Heart right ventricle (tissue), 16 donors: ENCODE results near the gene TBC1D28. TPM values are rescaled to one million over a fixed set of nuclear protein-coding genes. Genes with fewer than 3 reads are reported as not detected.
A peak's percentile ranks its signal among the peaks of the same experiment; 100 is the strongest.
"Not testable (repeated sequence)": the region's sequence is repeated elsewhere in the genome, so short reads cannot be mapped to it uniquely, and the experiment has no call there.

Experiments used
- ATAC-seq, 8 donors: fragments of 200-7000 bp; cut with Tn5 transposase; one replicate each; pipeline ENCODE4 v1.9.1; 2020; ENCODE audit warnings: mild to moderate bottlenecking in 8 of 8, moderate library complexity in 8 of 8, moderate number of reproducible peaks in 1 of 8
- DNase-seq, 2 donors: peaks; one replicate each; pipeline ENCODE4 v3.0.0-alpha.2; 2020
- H3K27ac ChIP-seq, 10 donors: fragments of 200-600 bp; sonication (generic) in 2 of 10; one replicate each; pipeline versions ENCODE4 v1.5.0 to v1.8.0; 2020 to 2022; ENCODE audit warnings: mild to moderate bottlenecking in 3 of 10
- H3K27me3 ChIP-seq, 7 donors: fragments of 200-600 bp; one replicate each; pipeline ENCODE4 v1.8.0; 2021 to 2022; ENCODE audit warnings: mild to moderate bottlenecking in 2 of 7
- H3K36me3 ChIP-seq, 9 donors: fragments of 200-600 bp; sonication (generic) in 1 of 9; one replicate each; pipeline versions ENCODE4 v1.5.0 to v1.8.0; 2020 to 2022; ENCODE audit warnings: mild to moderate bottlenecking in 2 of 9
- H3K4me1 ChIP-seq, 9 donors: fragments of 200-600 bp; sonication (generic) in 1 of 9; one replicate each; pipeline versions ENCODE4 v1.5.0 to v1.8.0; 2020 to 2022; ENCODE audit warnings: mild to moderate bottlenecking in 4 of 9
- H3K4me3 ChIP-seq, 10 donors: fragments of 200-600 bp; sonication (generic) in 2 of 10; one replicate each; pipeline versions ENCODE4 v1.5.0 to v1.8.0; 2020 to 2022; ENCODE audit warnings: mild to moderate bottlenecking in 7 of 10, moderate library complexity in 2 of 10
- H3K9me3 ChIP-seq, 11 donors: fragments of 200-600 bp in 10 of 11; sonication (generic) in 2 of 11; one replicate each; pipeline versions ENCODE4 v1.5.0 to v1.8.0; 2013 to 2022; ENCODE audit warnings: mild to moderate bottlenecking in 2 of 11, control low read depth in 1 of 11, moderate library complexity in 1 of 11
- WGBS, 2 donors: extraction: QIAGEN DNeasy Blood & Tissue Kit; methylation state at CpG; one replicate each; pipeline ENCODE4 v1.1.7; 2013; ENCODE audit warnings: inconsistent platforms in 1 of 2; 5-methylcytosine and 5-hydroxymethylcytosine counted together
- intact Hi-C, 10 donors: fragments of 100-400 bp; cut with DNase I; formaldehyde crosslinking; loops; one replicate each; pipeline versions ENCODE4 v1.11.1 to v1.14.2; 2022
- long read RNA-seq, 3 donors: library from polyadenylated mRNA; unstranded; transcript quantifications; one replicate each; pipeline ENCODE4 v2.0.0, GENCODE V29; 2020 to 2021
- polyA plus RNA-seq, 2 donors: library from polyadenylated mRNA; stranded (reverse); fragments of 200-250 nt; gene quantifications; one replicate each; pipeline ENCODE4 v1.2.3, GENCODE V29; 2013
- total RNA-seq, 10 donors: library from RNA; stranded (reverse); fragmentation: NEBNext Ultra II Directional in 3 of 10; extraction: Animal tissue kit (Norgen Biotek cat#: 25700) in 3 of 10; gene quantifications; one replicate each; pipeline versions ENCODE4 v1.2.1 to v1.2.4, GENCODE V29; 2021 to 2023
- donor health status: Arrhythmogenic right ventricular cardiomyopathy.
- donor health status: ischemic (EF 13 %, LVEDD 7.1; RV severe dilation, severe dysfunction).
- donor health status: healthy with polysubstance abuse.
- donor health status: DM: no; HTN: yes; CAD: no.
- donor health status: DM: no; HTN: no; CAD: no.
- donor health status: ischemic (EF 25% LVEDD 6.9; RV normal size, moderate dysfunction).
- donor health status: ischemic (EF 25% LVEDD 5.7; RV mildly dilated, moderate dysfunction).
- donor health status: healthy.
- donor health status: DM: yes; HTN: yes; CAD: no.
- donor health status: Ischemic cardiomyopathy.
- donor health status: ischemic (EF 35%, LVEDD 5.7; RV mildly dilated, moderate dysfunction).
- donor health status: nonischemic (EF 11% LVEDD 7.7; RV severe dilation, severe dysfunction).
- donor health status: DM: yes; HTN: yes; CAD: no.
- donor health status: PGD.
- donor health status: ischemic (EF 29% LVEDD 5.4; RV normal size, mild dysfunction).
- donor health status: nonischemic (EF 23%, LVEDD 6.1; RV moderate dilation, normal function).

Gene TBC1D28
- total RNA-seq (not detected), polyA plus RNA-seq (not detected)
- long read RNA-seq, donor 1 = 0 reads
- long read RNA-seq, donor 2 = 0 reads
- long read RNA-seq, donor 3 = 0 reads

GRCh38 chr17:18644291-18644690 lies at the start of gene TBC1D28:
Gene TBC1D28 (minus strand): TSS chr17:18644391. CDS start chr17:18641352, 3,039 bp downstream.
- H3K4me1 ChIP-seq, H3K9me3 ChIP-seq, DNase-seq, intact Hi-C loops, H3K27me3 ChIP-seq, H3K4me3 ChIP-seq, ATAC-seq, H3K36me3 ChIP-seq, H3K27ac ChIP-seq: not testable (repeated sequence)
- 87 to 89% methylated on average over 9 of the region's 9 CpGs for WGBS, 2 donors

GRCh38 chr17:18682668-18683067 lies 38.5 kb upstream of the TBC1D28 start:
- H3K27ac ChIP-seq = peak overlapping the region in 1 of 10 donors; percentile 4
- H3K27me3 ChIP-seq, ATAC-seq, H3K4me1 ChIP-seq, H3K9me3 ChIP-seq, H3K36me3 ChIP-seq, DNase-seq, intact Hi-C loops: not testable (repeated sequence)
- peak overlapping the region in 8 of 10 donors; percentile 54 to 63 (median 58) for H3K4me3 ChIP-seq
- 2 to 3% methylated on average over 3 of the region's 3 CpGs for WGBS, 2 donors

GRCh38 chr17:18681767-18682571 lies 37.8 kb upstream of the TBC1D28 start, which contains the start of gene FOXO3B:
Gene FOXO3B (minus strand): TSS chr17:18682314. CDS start chr17:18681651, 663 bp downstream.
- peak; percentile 92 to 99 (median 96) for ATAC-seq
- peak within 1 kb of the TSS in 3 of 10 donors; percentile 4 to 69 (median 52) for H3K27ac ChIP-seq

GRCh38 chr17:18677381-18677780 lies 33.2 kb upstream of the TBC1D28 start:
- H3K4me1 ChIP-seq, H3K4me3 ChIP-seq, H3K27ac ChIP-seq, DNase-seq, H3K27me3 ChIP-seq, ATAC-seq, intact Hi-C loops: not testable (repeated sequence)
- 98% methylated on average over 26 to 28 of the region's 29 CpGs for WGBS, 2 donors
- H3K9me3 ChIP-seq = peaks cover 0 to 14% (median 0%) of the 10 kb centered on the region in 11 donors
- H3K36me3 ChIP-seq = peaks cover 0 to 14% (median 0%) of the 10 kb centered on the region in 9 donors

More at GRCh38 chr17:18681767-18682571, 37.8 kb upstream of the TBC1D28 start, which contains the start of gene FOXO3B:
- H3K36me3 ChIP-seq, H3K4me1 ChIP-seq, H3K9me3 ChIP-seq, intact Hi-C loops, H3K27me3 ChIP-seq: not testable (repeated sequence)
- DNase-seq = peak; percentile 85 to 89
- 0% methylated on average over 49 to 53 of the region's 58 CpGs for WGBS, 2 donors
- peak within 1 kb of the TSS; percentile 51 to 63 (median 58) for H3K4me3 ChIP-seq

GRCh38 chr17:18676928-18677327 lies 32.7 kb upstream of the TBC1D28 start:
- Histone ChIP-seq H3K36me3 (peaks cover 0 to 18% (median 0%) of the 10 kb centered on the region in 9 donors), H3K9me3 (peaks cover 0 to 14% (median 0%) of the 10 kb centered on the region in 11 donors)
- DNase-seq, H3K4me3 ChIP-seq, H3K27me3 ChIP-seq, H3K27ac ChIP-seq, ATAC-seq, intact Hi-C loops, H3K4me1 ChIP-seq: not testable (repeated sequence)
- WGBS, 2 donors = 98 to 99% methylated on average over 3 of the region's 3 CpGs

GRCh38 chr17:18672395-18673227 lies 28.4 kb upstream of the TBC1D28 start:
- intact Hi-C loops, H3K27ac ChIP-seq, DNase-seq, H3K4me3 ChIP-seq, H3K27me3 ChIP-seq, H3K4me1 ChIP-seq: not testable (repeated sequence)
- Histone ChIP-seq H3K36me3 (peaks cover 0 to 41% (median 3%) of the 10 kb centered on the region in 9 donors), H3K9me3 (peaks cover 0 to 33% (median 0%) of the 10 kb centered on the region in 11 donors)
- ATAC-seq = peak in 4 of 8 donors; percentile 27 to 69 (median 42)
- 96% methylated on average over 50 to 76 of the region's 102 CpGs for WGBS, 2 donors

GRCh38 chr17:18668625-18669024 lies 24.4 kb upstream of the TBC1D28 start:
- H3K27me3 ChIP-seq, DNase-seq, H3K4me3 ChIP-seq, H3K4me1 ChIP-seq, H3K27ac ChIP-seq, intact Hi-C loops, ATAC-seq: not testable (repeated sequence)
- 94 to 100% methylated on average over 1 of the region's 1 CpG for WGBS, 2 donors
- H3K9me3 ChIP-seq = peaks cover 0 to 62% (median 5%) of the 10 kb centered on the region in 11 donors
- H3K36me3 ChIP-seq = peaks cover 0 to 30% (median 3%) of the 10 kb centered on the region in 9 donors

- H3K4me1 ChIP-seq, H3K27me3 ChIP-seq, DNase-seq, ATAC-seq, H3K4me3 ChIP-seq, intact Hi-C loops, H3K27ac ChIP-seq: not testable (repeated sequence)
- H3K9me3 ChIP-seq = peaks cover 0 to 68% (median 13%) of the 10 kb centered on the region in 11 donors
- H3K36me3 ChIP-seq = peaks cover 0 to 30% (median 3%) of the 10 kb centered on the region in 9 donors
- WGBS, 2 donors = 96 to 100% methylated on average over 3 of the region's 3 CpGs
These were observed 23.3 kb upstream of the TBC1D28 start for GRCh38 chr17:18667535-18667934.

GRCh38 chr17:18666326-18666725 lies 22.1 kb upstream of the TBC1D28 start:
- DNase-seq, H3K4me3 ChIP-seq, H3K4me1 ChIP-seq, intact Hi-C loops, ATAC-seq, H3K27me3 ChIP-seq, H3K27ac ChIP-seq: not testable (repeated sequence)
- WGBS, 2 donors = 100% methylated on average over 1 to 2 of the region's 2 CpGs
- H3K9me3 ChIP-seq = peaks cover 0 to 80% (median 24%) of the 10 kb centered on the region in 11 donors
- H3K36me3 ChIP-seq = peaks cover 0 to 30% (median 3%) of the 10 kb centered on the region in 9 donors

- intact Hi-C loops = not testable (repeated sequence)
These were observed 17.9 kb upstream of the TBC1D28 start for GRCh38 chr17:18661924-18662624.

More at GRCh38 chr17:18661924-18662624, 17.9 kb upstream of the TBC1D28 start:
- H3K4me1 ChIP-seq, DNase-seq, H3K27ac ChIP-seq, H3K36me3 ChIP-seq, ATAC-seq, H3K4me3 ChIP-seq, H3K27me3 ChIP-seq: not testable (repeated sequence)
- H3K9me3 ChIP-seq = peaks cover 0 to 90% (median 28%) of the 10 kb centered on the region in 11 donors
- WGBS, 2 donors = 88 to 93% methylated on average over 5 of the region's 5 CpGs
